BE2C (cell line): ENCODE results near the gene ITGA3.

ENCODE experiments used
- DNase-seq: peaks from one replicate; pipeline ENCODE4 v3.0.0-alpha.2; 2020
- H3K27me3 ChIP-seq: fragments of 250-450 bp; sonication (Bioruptor Pico); 2 replicates; pipeline ENCODE4 v1.5.1; 2020; ENCODE audit warnings: mild to moderate bottlenecking
- H3K36me3 ChIP-seq: fragments of 250-450 bp; sonication (Bioruptor Pico); 2 replicates; pipeline ENCODE4 v1.5.1; 2020; ENCODE audit warnings: mild to moderate bottlenecking
- H3K4me1 ChIP-seq: fragments of 250-450 bp; sonication (Bioruptor Pico); 2 replicates; pipeline ENCODE4 v1.5.1; 2020
- H3K4me3 ChIP-seq: 2 replicates; pipeline ENCODE4 v1.5.1; 2011; ENCODE audit warnings: low read depth, low read length
- H3K9me3 ChIP-seq: fragments of 250-450 bp; sonication (Bioruptor Pico); 2 replicates; pipeline ENCODE4 v1.5.1; 2020
- CTCF ChIP-seq: IDR thresholded peaks from 2 replicates; pipeline ENCODE4 v1.5.1; 2012; ENCODE audit warnings: mild to moderate bottlenecking, low read depth, low read length

The ITGA3 gene

GRCh38 chr17:50107790-50108414, 52.0 kb downstream of the ITGA3 start:
- no peak for DNase-seq

GRCh38 chr17:50108556-50108955, 52.6 kb downstream of the ITGA3 start:
- Histone ChIP-seq H3K9me3 (no peaks in the 10 kb centered on the region), H3K4me3 (no peak overlapping the region), H3K36me3 (no peaks in the 10 kb centered on the region; the same call in 1 of the 2 replicates), H3K4me1 (peaks cover 8% of the 10 kb centered on the region), H3K27me3 (no peaks in the 10 kb centered on the region)
- TF ChIP-seq CTCF, result no peak
- DNase-seq, result no peak

More at GRCh38 chr17:50107790-50108414, 52.0 kb downstream of the ITGA3 start:
- no peaks in the 10 kb centered on the region for H3K9me3 ChIP-seq
- no peaks in the 10 kb centered on the region; the same call in 1 of the 2 replicates for H3K36me3 ChIP-seq
- no peak overlapping the region for H3K4me3 ChIP-seq
- no peaks in the 10 kb centered on the region for H3K27me3 ChIP-seq
- H3K4me1 ChIP-seq, result peaks cover 8% of the 10 kb centered on the region
- no peak for TF ChIP-seq CTCF

GRCh38 chr17:50109207-50109606, 53.3 kb downstream of the ITGA3 start:
- Histone ChIP-seq H3K27me3 (no peaks in the 10 kb centered on the region), H3K9me3 (no peaks in the 10 kb centered on the region), H3K4me3 (no peak overlapping the region), H3K36me3 (no peaks in the 10 kb centered on the region; the same call in 1 of the 2 replicates), H3K4me1 (peaks cover 8% of the 10 kb centered on the region)
- no peak for DNase-seq
- no peak for TF ChIP-seq CTCF

GRCh38 chr17:50109785-50110184, 53.9 kb downstream of the ITGA3 start:
- H3K36me3 ChIP-seq, result no peaks in the 10 kb centered on the region; the same call in 1 of the 2 replicates
- H3K4me3 ChIP-seq, result no peak overlapping the region
- no peaks in the 10 kb centered on the region for H3K9me3 ChIP-seq
- no peaks in the 10 kb centered on the region for H3K27me3 ChIP-seq
- no peak for TF ChIP-seq CTCF
- no peak for DNase-seq
- peaks cover 8% of the 10 kb centered on the region for H3K4me1 ChIP-seq

- peaks cover 8% of the 10 kb centered on the region for H3K4me1 ChIP-seq
- H3K4me3 ChIP-seq, result no peak overlapping the region
- no peaks in the 10 kb centered on the region for H3K27me3 ChIP-seq
- no peak for DNase-seq
- no peaks in the 10 kb centered on the region for H3K9me3 ChIP-seq
- no peak for TF ChIP-seq CTCF
- no peaks in the 10 kb centered on the region; the same call in 1 of the 2 replicates for H3K36me3 ChIP-seq
Measured at GRCh38 chr17:50110591-50111349, 54.9 kb downstream of the ITGA3 start.
